GM18870 (cell line): ENCODE results near the gene UBE2E2.

Source experiments
- ATAC-seq: cut with Tn5 transposase; IDR thresholded peaks from one replicate; pipeline ENCODE4 v1.9.1; 2021; ENCODE audit warnings: moderate library complexity; ENCODE audit not compliant: unreplicated experiment

UBE2E2 gene

DNA sequence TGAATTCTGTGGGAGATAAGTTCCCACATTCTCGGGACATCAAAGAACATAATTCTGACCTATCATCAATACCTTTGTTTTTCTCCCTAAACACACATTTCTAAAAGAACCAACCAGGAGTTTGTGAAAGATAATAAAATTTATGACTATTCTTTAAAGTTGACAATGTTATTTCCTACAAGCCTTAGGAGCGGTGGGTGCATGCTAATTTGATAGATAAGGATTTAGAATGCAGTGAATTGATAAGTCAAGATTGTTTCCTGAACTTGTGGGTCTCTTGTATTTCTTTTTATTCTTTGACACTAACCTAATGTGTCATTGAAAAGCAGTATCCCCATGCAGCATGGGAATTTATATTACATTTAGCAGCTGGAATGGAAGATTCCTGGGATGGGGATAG, 10.3 kb upstream of the UBE2E2 start:
- no peak for ATAC-seq

- ATAC-seq = no peak
Measured at GRCh38 chr3:23193831-23194230, 9.3 kb upstream of the UBE2E2 start.

DNA sequence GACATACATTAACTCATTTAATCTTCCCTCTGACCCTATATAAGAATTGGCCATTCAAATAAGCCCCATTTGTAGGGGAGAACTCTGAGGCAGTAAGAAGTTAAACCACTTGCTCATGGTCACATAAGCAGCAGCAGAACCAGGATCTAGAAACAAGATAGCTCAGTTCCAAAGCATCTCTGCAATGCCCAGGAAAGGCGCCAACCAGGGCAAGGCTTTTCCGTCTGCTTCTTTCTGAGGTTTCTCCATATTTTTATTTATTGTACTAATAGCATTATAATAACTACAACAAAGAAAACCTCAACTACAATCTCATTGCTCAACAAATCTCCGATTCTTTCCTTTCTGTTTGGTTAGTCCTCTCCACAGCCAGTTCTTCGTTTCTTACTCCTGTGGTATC, 4.3 kb upstream of the UBE2E2 start:
- no peak for ATAC-seq

DNA sequence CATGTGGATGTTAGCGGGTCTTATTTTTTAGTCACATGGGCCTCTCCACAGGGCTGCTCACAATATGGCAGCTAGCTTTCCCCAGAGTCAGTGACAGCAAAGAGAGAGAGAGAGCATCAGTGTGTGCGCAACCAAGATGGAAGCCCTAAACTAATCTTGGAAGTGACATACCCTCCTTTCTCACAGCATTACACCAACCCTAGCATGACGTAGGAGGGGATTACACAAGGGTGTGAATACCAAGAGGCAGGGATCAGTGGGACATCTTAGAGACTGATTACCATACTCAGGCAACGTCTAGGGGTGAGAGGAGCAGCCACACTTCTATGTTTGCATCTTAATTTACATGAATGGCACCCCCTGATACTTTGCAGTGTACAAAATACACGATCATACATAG, 3.5 kb upstream of the UBE2E2 start:
- no peak for ATAC-seq

DNA sequence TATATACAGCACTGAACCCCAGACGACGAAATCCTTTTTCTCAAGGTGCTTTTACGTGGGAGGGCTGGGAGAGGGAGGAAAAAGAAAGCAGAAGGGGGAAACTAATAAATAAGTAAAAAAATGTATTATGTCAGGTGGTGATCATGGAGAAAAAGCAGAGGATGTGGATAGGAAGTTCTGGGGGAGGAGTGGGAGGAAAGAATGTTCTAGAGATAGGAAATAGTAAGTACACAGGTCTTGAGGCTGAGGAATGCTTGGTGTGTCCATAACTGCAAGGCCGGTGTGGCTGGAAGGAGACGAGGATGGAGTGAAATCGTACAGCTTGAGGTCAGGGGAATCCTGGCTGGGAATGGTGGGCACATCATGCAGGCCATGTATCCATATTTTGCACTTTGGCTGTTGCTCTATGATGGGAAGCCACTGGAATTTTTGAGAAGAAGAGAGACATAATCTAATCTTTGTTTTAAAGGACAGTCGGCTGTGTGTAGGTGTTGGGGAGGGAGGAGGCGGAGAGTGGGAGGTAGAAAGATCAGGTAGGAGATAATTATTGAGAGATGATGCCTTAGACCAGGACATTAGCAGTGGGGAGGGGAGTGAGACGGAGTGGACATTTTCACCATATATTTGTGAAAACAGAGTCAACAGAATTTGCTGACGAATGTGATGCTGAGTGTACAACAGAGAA, 1.8 kb upstream of the UBE2E2 start:
- no peak for ATAC-seq

DNA sequence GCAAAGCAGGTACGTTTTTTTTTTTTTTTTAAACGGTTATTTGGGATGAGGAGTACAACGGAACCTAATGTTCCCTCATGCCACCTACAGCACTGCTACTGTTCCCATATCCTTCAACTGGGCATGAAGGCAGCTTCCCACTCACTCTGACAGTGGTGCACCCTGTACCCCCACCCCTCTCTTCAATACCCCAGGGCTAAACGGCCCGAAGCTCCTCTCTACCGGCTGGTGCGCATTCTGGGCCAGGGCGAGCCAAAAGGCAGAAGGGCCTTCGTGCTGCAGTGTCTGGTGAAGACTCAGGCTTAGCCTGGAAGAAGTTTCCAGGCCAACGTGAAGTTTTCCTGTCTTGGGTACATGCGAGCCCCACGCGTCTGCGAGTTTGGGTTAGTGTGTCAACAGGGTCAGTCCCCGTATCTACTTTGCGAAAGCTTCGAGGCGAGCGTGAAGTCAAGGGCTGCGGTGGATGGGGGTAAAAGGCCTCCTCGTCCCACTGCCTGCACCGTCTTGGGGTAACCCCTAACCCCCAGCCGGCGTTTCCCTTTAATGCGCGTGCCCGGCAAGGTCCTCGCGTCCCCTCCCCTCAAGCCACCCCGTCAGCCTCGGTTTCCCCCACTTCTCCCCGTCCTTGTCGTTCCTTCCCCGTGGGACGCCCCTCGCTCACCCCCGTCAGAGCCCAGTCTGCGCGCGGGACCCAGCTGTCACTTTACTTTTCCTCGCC, 765 bp upstream of the UBE2E2 start:
- ATAC-seq = no peak

DNA sequence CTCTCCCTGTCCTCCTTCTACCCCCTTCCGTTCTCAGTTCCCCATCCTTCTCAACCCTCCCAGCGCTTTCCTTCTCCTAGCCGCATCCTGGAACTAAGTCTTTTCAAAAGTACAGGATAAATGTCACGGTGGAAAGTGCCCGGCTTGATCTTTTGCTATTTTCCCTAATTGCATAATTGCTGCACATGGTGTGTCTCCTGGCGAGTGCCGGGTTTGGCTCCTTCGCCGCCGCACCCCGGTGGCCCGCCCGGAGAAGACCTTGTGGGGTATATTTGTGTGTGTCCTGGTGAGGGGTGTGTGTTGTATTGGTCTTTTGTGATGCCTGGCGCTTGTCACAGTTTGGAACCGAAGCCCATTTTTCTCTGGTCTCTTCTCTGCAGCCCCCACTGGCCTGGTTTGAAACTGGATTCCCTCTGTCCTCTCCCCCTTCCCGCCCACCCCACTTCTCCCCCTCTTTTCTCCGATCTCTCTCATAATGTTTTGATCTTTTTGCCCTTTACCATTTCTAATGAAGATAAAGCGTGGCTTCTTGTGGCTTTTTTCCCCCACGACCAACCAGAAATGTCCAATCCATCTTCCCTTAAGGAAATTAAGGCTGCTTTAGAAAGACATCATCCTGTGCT, 692 bp downstream of the UBE2E2 start:
- ATAC-seq = no peak

DNA sequence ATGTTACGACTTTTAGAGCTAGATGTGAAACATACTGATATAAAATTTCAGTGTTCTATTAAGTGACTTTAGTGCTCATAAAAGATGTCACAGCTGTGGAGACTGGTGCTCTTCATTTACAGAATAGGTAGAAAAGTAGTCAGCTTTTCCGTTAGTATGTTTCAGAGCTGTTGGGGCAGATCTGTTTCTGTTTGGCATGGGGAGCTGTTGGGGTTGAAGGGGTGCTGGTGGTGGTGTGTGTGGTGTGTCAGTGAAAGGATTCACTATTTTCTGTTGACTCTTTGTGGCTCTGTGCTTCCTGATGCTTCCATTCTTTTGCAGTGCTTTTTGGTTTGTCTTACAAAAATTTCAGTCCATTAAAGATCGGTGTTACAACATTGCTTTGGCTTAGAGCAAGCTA, 3.2 kb downstream of the UBE2E2 start:
- ATAC-seq = no peak

GRCh38 chr3:23209103-23209502, 6.0 kb downstream of the UBE2E2 start:
- no peak for ATAC-seq

DNA sequence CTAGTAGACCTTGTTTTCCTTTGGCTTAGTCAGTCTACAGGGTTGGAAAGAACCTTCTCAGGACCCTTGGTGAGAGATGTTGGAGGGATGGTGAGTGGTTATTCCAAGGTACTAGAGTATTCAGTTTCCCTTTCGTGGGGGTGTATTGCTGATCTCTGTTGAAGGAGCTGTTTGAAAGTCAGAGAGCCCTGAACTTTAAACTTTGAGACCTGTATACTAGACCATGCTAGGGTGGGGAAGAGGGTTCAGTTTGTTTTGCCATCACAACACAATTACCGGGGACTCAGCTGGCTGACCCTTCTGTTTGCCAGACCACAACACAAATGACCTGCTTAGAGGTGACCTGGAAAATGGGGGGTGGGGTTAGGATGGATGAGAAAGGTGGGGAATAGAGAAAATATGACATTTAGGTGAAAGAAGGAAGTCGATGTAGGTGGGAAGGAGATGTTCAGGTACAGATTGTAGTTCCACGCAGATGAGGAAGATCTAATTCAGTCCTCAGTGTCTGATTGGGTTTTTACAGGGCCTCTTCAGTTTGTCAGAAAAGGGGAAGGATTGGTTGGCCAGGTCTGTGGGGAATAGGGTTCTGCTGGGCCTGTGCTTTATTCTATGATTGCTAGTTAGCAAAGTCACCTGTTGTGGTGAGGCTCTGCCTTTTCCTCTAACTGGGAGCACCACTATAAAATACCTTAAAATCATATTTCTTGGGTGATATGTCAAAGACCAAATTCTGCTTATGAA, 6.8 kb downstream of the UBE2E2 start:
- no peak for ATAC-seq

DNA sequence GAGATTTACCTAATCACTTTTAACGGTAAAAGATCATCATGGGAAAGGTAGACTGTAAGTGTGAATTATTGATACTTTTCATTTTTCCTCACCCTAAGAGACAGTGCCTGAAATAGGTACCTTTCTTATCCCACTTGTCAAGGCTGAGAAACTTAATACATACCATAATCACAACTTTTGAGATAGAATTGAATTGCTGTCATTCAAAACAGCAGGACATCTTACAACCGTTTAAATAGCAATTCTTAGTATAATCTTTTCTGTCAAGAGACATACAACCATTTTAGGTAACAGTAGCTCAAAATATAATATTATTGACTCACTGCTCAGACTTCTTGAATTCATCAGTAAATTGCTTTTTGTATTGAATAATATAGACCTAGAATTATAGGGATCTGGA, 10.7 kb downstream of the UBE2E2 start:
- ATAC-seq = no peak

- ATAC-seq = no peak
Measured at GRCh38 chr3:23217872-23218554, 14.9 kb downstream of the UBE2E2 start.

- peak; percentile 43 for ATAC-seq
Measured at GRCh38 chr3:23219117-23219516, 16.0 kb downstream of the UBE2E2 start.

DNA sequence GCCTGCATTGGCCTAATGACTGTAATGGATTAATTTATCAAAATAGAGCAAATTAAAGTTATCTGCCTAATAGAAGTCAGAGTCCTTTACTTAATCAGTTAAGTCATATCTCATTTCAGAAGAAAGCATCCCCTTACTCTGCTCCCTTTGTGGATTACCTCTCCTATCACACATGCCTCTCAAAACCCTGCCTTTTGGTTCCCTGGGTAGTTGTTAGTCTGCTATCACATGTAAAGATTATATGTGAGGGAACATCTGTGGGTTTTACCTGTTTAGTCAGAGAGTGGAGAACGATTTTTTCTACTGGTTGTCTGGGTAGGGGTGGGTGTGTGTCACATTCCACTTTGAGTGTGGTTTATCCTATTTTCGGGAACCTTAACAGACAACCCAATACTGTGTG, 16.4 kb downstream of the UBE2E2 start:
- peak; percentile 32 for ATAC-seq

- no peak for ATAC-seq
Measured at GRCh38 chr3:23221136-23221535, 18.0 kb downstream of the UBE2E2 start.

GRCh38 chr3:23232016-23232415, 28.9 kb downstream of the UBE2E2 start:
- no peak for ATAC-seq

GRCh38 chr3:23232854-23233253, 29.7 kb downstream of the UBE2E2 start:
- ATAC-seq = no peak

DNA sequence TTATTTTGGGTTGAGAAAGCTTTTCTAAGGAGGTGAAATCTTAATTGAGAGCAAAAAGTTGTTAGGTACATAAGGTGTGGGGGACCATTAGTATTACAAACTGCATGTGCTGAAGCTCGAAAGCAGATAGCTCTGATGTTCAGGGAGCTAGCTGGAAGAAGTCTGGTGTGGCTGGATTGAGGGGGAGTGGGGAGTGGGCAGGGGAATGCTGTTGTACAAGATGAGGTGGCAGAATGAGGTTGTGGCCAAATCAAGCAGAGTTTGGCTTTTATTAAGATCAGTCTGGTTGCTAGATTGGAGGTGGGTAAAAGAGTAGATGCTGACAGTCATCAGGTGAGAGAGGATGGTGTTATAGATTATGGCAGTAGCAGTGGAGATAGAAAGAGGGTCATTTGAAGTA, 32.1 kb downstream of the UBE2E2 start:
- ATAC-seq = no peak

- no peak for ATAC-seq
Measured at GRCh38 chr3:23236890-23237289, 33.8 kb downstream of the UBE2E2 start.

DNA sequence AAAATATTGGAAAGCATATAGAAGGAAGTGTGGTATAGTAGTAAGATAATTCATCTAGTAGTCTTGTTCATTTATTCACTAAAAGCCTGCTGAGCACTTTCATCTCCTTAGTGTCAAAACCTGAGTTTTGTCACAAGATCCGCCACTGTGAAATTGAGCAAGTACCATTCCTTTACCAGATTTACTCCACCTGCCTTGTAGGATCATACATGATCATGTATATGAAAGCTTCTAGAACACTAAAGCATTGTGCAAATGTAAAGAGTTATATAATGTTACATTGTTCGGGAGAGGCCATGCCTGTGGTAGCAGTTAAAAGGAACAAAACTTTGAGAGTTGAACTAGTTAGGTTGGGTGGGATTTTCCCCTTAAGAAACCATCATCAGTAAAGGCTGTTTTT, 35.0 kb downstream of the UBE2E2 start:
- no peak for ATAC-seq

GRCh38 chr3:23238578-23238977, 35.5 kb downstream of the UBE2E2 start:
- ATAC-seq = no peak
